Psoas muscle (tissue), 8 donors: Measurements from ENCODE around the gene IGFBP1. TPM values are rescaled to one million over a fixed set of nuclear protein-coding genes. Genes with fewer than 3 reads are reported as not detected.
"Not testable (repeated sequence)": the region's sequence is repeated elsewhere in the genome, so short reads cannot be mapped to it uniquely, and the experiment has no call there.

Experiments used
- ATAC-seq, 4 donors: fragments of 200-7000 bp; cut with Tn5 transposase; one replicate each; pipeline ENCODE4 v1.9.1; 2020; ENCODE audit warnings: moderate library complexity in 3 of 4, mild to moderate bottlenecking in 2 of 4
- DNase-seq, 2 donors: peaks; one replicate each; pipeline ENCODE4 v3.0.0-alpha.2; 2020
- H3K27ac ChIP-seq: fragments of 200-600 bp; one replicate; pipeline ENCODE4 v1.8.0; 2022
- H3K27me3 ChIP-seq, 3 donors: fragments of 200-600 bp in 1 of 3; one replicate each; pipeline versions ENCODE4 v1.6.1 to v1.8.0; 2013 to 2022; ENCODE audit warnings: low read length in 2 of 3, mild to moderate bottlenecking in 2 of 3, moderate library complexity in 1 of 3; ENCODE audit not compliant: insufficient read depth in 3 of 3
- H3K36me3 ChIP-seq, 2 donors: fragments of 200-600 bp in 1 of 2; one replicate each; pipeline versions ENCODE4 v1.6.1 to v1.8.0; 2013 to 2022; ENCODE audit warnings: low read depth in 1 of 2, mild to moderate bottlenecking in 1 of 2, moderate library complexity in 1 of 2; ENCODE audit not compliant: insufficient read depth in 1 of 2
- H3K4me1 ChIP-seq: fragments of 200-600 bp; one replicate; pipeline ENCODE4 v1.8.0; 2022
- H3K4me3 ChIP-seq: fragments of 200-600 bp; one replicate; pipeline ENCODE4 v1.8.0; 2022; ENCODE audit warnings: mild to moderate bottlenecking
- H3K9me3 ChIP-seq: fragments of 200-600 bp; one replicate; pipeline ENCODE4 v1.8.0; 2022
- whole genome bisulfite sequencing, 3 donors: extraction: QIAGEN DNeasy Blood & Tissue Kit; methylation state at CpG; one replicate each; pipeline versions ENCODE4 v1.1.6 to v1.1.7; 2013; 5-methylcytosine and 5-hydroxymethylcytosine counted together
- intact Hi-C, 2 donors: fragments of 100-400 bp; cut with DNase I; formaldehyde crosslinking; loops; one replicate each; pipeline versions ENCODE4 v1.11.0 to v1.14.2; 2022
- polyA plus RNA-seq, 3 donors: library from polyadenylated mRNA; stranded (reverse); fragments of 200-250 nt; gene quantifications; one replicate each; pipeline ENCODE4 v1.2.3, GENCODE V29; 2013
- total RNA-seq, 4 donors: library from RNA; stranded (reverse); fragmentation: NEBNext Ultra II Directional in 2 of 4; extraction: Animal tissue kit (Norgen Biotek cat#: 25700) in 2 of 4; gene quantifications; one replicate each; pipeline versions ENCODE4 v1.2.1 to v1.2.4, GENCODE V29; 2021 to 2023
- TF ChIP-seq, protein P1 (sequence below): fragments of 200-600 bp; IDR thresholded peaks from one replicate; pipeline ENCODE4 v1.8.0; 2022; ENCODE audit warnings: antibody characterized with exemption
- donor health status: healthy with polysubstance abuse.
- donor health status: DM: no; HTN: no; CAD: no; lungs with moderate emphysema.
- donor health status: Bipolar disorder and iron deficiency.
- donor health status: healthy.
- donor health status: DM: yes; HTN: yes; CAD: no.
- donor health status: DM: no; HTN: no; CAD: no.
- donor health status: DM: no; HTN: no; CAD: no.
- donor health status: DM: yes; HTN: yes; CAD: no.

IGFBP1 gene
- total and polyA plus RNA-seq, 7 donors: not detected

DNA sequence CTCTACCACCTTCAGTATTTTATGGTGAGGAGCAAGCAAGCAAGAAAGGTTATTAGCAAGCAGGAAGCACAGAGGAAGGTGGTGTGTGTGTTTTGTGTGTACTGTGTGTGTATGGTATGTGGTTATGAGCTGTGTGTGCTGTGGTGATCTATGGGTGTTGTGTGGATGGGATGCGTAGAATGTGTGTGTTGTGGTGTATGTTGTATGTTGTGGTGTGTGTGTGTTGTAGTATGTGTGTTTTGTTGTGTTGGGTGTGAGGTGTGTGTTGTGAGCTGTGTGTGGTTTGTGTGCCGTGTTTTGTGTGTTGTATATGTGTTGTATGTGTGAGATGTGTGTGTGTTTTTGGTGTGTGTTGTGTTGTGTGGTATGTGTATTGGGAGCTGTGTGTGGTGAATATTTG, 49.6 kb downstream of the IGFBP1 start:
- no peaks in the 10 kb centered on the region for H3K36me3 ChIP-seq
- peaks cover 0 to 4% (median 0%) of the 10 kb centered on the region in 3 donors for H3K27me3 ChIP-seq
- no peaks in the 10 kb centered on the region for H3K4me1 ChIP-seq
- TF ChIP-seq, protein P1, sequence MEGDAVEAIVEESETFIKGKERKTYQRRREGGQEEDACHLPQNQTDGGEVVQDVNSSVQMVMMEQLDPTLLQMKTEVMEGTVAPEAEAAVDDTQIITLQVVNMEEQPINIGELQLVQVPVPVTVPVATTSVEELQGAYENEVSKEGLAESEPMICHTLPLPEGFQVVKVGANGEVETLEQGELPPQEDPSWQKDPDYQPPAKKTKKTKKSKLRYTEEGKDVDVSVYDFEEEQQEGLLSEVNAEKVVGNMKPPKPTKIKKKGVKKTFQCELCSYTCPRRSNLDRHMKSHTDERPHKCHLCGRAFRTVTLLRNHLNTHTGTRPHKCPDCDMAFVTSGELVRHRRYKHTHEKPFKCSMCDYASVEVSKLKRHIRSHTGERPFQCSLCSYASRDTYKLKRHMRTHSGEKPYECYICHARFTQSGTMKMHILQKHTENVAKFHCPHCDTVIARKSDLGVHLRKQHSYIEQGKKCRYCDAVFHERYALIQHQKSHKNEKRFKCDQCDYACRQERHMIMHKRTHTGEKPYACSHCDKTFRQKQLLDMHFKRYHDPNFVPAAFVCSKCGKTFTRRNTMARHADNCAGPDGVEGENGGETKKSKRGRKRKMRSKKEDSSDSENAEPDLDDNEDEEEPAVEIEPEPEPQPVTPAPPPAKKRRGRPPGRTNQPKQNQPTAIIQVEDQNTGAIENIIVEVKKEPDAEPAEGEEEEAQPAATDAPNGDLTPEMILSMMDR: no peak
- no peak overlapping the region for H3K4me3 ChIP-seq
- H3K9me3 ChIP-seq: no peaks in the 10 kb centered on the region
- ATAC-seq: no peak
- intact Hi-C loops: no loop called here
- DNase-seq: no peak
- H3K27ac ChIP-seq: no peak overlapping the region
- WGBS, 3 donors: 95 to 100% (median 97%) methylated on average over 2 of the region's 2 CpGs

DNA sequence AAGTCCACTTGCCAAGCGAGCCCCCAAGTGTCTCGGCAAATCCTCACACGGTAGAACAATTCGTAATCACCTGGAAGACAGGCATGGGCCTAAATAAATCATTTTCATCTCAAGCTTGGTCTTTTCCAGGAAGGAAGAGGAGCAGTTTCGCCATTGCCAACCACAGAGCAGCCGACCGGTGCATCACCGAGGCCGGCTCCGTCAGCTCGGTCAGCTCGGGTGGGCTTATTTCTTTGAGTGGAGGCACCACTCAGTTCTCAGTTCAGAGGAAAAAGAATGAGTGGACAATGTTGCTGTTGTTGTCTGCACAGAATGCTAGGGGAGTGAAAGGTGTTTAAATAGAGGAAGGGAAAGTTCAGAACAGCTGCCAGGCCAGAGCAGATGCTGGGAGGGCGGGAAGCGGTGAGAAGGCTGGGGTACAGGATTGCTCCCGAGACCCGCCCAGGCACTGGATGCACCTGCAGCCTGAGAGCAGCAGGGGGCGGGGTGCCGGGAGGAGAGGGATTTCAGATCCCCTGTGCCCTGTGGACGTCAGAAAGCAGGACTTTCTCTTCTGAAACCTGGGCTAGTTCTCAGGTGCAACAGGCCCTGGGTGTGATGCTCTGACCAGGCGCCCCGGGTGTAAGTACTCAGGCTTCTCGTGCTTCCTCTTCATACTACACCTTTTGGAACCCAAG, 50.5 kb downstream of the IGFBP1 start:
- no peaks in the 10 kb centered on the region for H3K4me1 ChIP-seq
- ATAC-seq (no peak), DNase-seq (no peak)
- H3K4me3 ChIP-seq: no peak overlapping the region
- WGBS, 3 donors: 81 to 86% (median 86%) methylated on average over 22 of the region's 22 CpGs
- H3K9me3 ChIP-seq: no peaks in the 10 kb centered on the region
- TF ChIP-seq, protein P1: no peak
- H3K27me3 ChIP-seq: peaks cover 0 to 4% (median 0%) of the 10 kb centered on the region in 3 donors
- no peak overlapping the region for H3K27ac ChIP-seq
- H3K36me3 ChIP-seq: no peaks in the 10 kb centered on the region
- intact Hi-C loops: no loop called here

DNA sequence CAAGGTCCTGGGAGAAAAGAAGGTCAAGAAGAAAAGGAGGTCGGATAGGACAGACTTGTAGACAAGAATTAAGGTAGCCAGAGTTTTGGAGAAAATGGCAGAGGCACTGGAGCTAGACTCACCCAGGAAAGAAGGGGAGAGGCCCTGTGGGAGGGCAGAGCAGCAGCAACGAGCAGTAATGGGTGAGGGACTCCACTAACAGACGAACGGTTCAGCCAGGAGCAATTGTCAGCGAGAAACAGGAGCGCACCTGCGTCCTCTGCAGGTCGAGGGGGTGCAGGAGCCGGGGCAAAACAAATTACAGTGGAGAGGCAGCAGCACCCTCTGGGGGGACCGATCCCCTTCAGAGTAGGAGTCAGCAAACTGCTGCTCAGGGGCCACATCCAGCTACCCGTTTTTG, 51.3 kb downstream of the IGFBP1 start:
- DNase-seq (no peak), ATAC-seq (no peak)
- Histone ChIP-seq H3K36me3 (no peaks in the 10 kb centered on the region), H3K4me3 (no peak overlapping the region), H3K4me1 (no peaks in the 10 kb centered on the region), H3K27me3 (peaks cover 0 to 4% (median 0%) of the 10 kb centered on the region in 3 donors), H3K9me3 (no peaks in the 10 kb centered on the region), H3K27ac (no peak overlapping the region)
- 93 to 94% (median 94%) methylated on average over 11 of the region's 11 CpGs for WGBS, 3 donors
- TF ChIP-seq, protein P1: no peak
- intact Hi-C loops: no loop called here

DNA sequence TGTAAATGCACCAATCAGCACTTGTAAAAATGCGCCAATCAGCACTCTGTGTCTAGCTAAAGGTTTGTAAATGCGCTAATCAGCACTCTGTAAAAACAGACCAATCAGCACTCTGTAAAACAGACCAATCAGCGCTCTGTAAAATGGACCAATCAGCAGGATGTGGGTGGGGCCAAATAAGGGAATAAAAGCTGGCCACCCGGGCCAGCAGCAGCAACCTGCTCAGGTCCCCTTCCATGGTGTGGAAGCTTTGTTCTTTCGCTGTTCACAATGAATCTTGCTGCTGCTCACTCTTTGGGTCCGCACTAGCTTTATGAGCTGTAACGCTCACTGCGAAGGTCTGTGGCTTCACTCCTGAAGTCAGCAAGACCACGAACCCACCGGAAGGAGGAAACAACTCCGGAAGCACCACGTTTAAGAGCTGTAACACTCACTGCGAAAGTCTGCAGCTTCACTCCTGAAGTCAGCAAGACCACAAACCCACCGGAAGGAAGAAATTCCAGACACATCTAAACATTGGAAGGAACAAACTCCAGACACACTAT, 52.0 kb downstream of the IGFBP1 start:
- DNase-seq, H3K27ac ChIP-seq, H3K4me1 ChIP-seq, intact Hi-C loops, ATAC-seq, H3K27me3 ChIP-seq, H3K4me3 ChIP-seq, H3K9me3 ChIP-seq, H3K36me3 ChIP-seq: not testable (repeated sequence)
- WGBS, 3 donors: 84 to 94% (median 91%) methylated on average over 14 of the region's 14 CpGs

DNA sequence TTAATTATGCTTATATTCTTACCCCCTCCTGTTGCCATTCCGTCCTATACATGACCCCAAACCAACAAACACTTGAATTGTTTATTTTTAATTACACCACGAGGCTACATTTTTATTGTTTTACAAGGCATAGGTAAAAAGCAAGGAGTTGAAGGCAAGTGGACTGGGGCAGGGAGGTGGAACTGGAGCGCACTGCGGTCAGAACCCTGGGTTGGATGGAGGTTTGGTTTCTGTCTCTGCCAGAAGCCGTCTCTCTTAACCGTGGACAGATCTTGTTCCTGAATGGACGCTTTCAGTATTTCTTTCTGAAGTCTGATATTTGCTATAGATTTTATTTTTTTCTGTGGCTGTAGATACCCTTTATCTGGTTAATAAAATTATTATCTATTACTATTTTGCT, 52.7 kb downstream of the IGFBP1 start:
- intact Hi-C loops: no loop called here
- Histone ChIP-seq H3K4me1 (no peaks in the 10 kb centered on the region), H3K27me3 (peaks cover 0 to 4% (median 0%) of the 10 kb centered on the region in 3 donors), H3K27ac (no peak overlapping the region), H3K4me3 (no peak overlapping the region), H3K9me3 (no peaks in the 10 kb centered on the region), H3K36me3 (no peaks in the 10 kb centered on the region)
- DNase-seq (no peak), ATAC-seq (no peak)
- TF ChIP-seq, protein P1: no peak
- WGBS, 3 donors: 64 to 84% (median 70%) methylated on average over 7 of the region's 7 CpGs

Other genes with a start within 250 kb of the IGFBP1 start
- gene CCDC201, start 15.4 kb upstream of the IGFBP1 start, total RNA-seq: not detected
- not detected for gene CCDC201, start 15.4 kb upstream of the IGFBP1 start, polyA plus RNA-seq
- gene IGFBP3, start 32.8 kb downstream of the IGFBP1 start, total RNA-seq: 10 to 100 TPM; 13.9 to 62.6 (median 38.7) TPM
- 100 to 1,000 TPM in 1 of 3 donors, 10 to 100 TPM in 2; 19.8 to 114 (median 26.4) TPM for gene IGFBP3, start 32.8 kb downstream of the IGFBP1 start, polyA plus RNA-seq